Measurements from ENCODE around the gene CCM2. TPM values are rescaled to one million over a fixed set of nuclear protein-coding genes. Genes with fewer than 3 reads are reported as not detected.

Gene CCM2
- total and polyA plus RNA-seq, 2 experiments from 2014 or later = 24.9 to 40.1 TPM

- Histone ChIP-seq H2AFZ (no peak overlapping the region), H4K20me1 (replicated peaks; ENCODE audit: insufficient read depth) (no peaks in the 10 kb centered on the region), H3K9me2 (ENCODE audit: insufficient read depth) (no peaks in the 10 kb centered on the region), H3K79me2 (replicated peaks; ENCODE audit: insufficient read depth) (no peaks in the 10 kb centered on the region), H3K4me1 (ENCODE audit: insufficient read depth) (no peaks in the 10 kb centered on the region; the same call in 1 of the 2 replicates), H3K4me2 (no peak overlapping the region), H3K27me3 (ENCODE audit: insufficient read depth) (peaks cover 3% of the 10 kb centered on the region; the same call in 1 of the 2 replicates), H3F3A (replicated peaks; ENCODE audit: low read depth) (0 out of 2 replicates have a peak, but pooled peaks cover 2% of the 10 kb centered on the region), H3K27ac (ENCODE audit: low read depth) (no peak overlapping the region), H3K4me3 (no peak overlapping the region), H3K36me3 (ENCODE audit: insufficient read depth) (no peaks in the 10 kb centered on the region)
- Mint-ChIP-seq H3K27me3 (ENCODE audit: insufficient read depth, low read depth, poor library complexity) (no peaks in the 10 kb centered on the region), H3K9me3 (no peaks in the 10 kb centered on the region; the same call in 2 of the 3 replicates), H3K27ac (no peak overlapping the region), H3K4me3 (no peak overlapping the region), H3K36me3 (ENCODE audit: low read depth) (no peaks in the 10 kb centered on the region), H3K4me1 (peaks cover 3% of the 10 kb centered on the region; the same call in 2 of the 3 replicates)
- no peak for ATAC-seq
- TF ChIP-seq ZNF331 (CRISPR knock-in tag; IDR thresholded peaks at IDR 0.05; ENCODE audit: low read depth) = no peak
- TF ChIP-seq NANOG (IDR thresholded peaks at IDR 0.05; ENCODE audit: borderline replicate concordance) = no peak
- TF ChIP-seq CREB1 (CRISPR knock-in tag; IDR thresholded peaks at IDR 0.05; ENCODE audit: low read depth) = no peak
- TF ChIP-seq STAT1 (IDR thresholded peaks at IDR 0.05; ENCODE audit: unreplicated experiment) = no peak
- TF ChIP-seq EZH2 (IDR thresholded peaks at IDR 0.05; ENCODE audit: low read depth, unreplicated experiment) = no peak
- DNase-seq (ENCODE audit: low spot score) = no peak
These were observed 117.6 kb downstream of the CCM2 start for GRCh38 chr7:45117582-45117981.

- Mint-ChIP-seq H3K4me1 (peaks cover under 1% of the 10 kb centered on the region; the same call in 2 of the 3 replicates), H3K36me3 (ENCODE audit: low read depth) (no peaks in the 10 kb centered on the region), H3K4me3 (no peak overlapping the region), H3K9me3 (no peaks in the 10 kb centered on the region; the same call in 2 of the 3 replicates), H3K27ac (no peak overlapping the region), H3K27me3 (ENCODE audit: insufficient read depth, low read depth, poor library complexity) (no peaks in the 10 kb centered on the region)
- no peak for DNase-seq (ENCODE audit: low spot score)
- Histone ChIP-seq H3K27ac (ENCODE audit: low read depth) (no peak overlapping the region), H3K27me3 (ENCODE audit: insufficient read depth) (peaks cover 3% of the 10 kb centered on the region; the same call in 1 of the 2 replicates), H3K36me3 (ENCODE audit: insufficient read depth) (no peaks in the 10 kb centered on the region), H3K4me3 (no peak overlapping the region), H2AFZ (no peak overlapping the region), H3K9me2 (ENCODE audit: insufficient read depth) (no peaks in the 10 kb centered on the region), H3K4me2 (no peak overlapping the region), H3F3A (replicated peaks; ENCODE audit: low read depth) (no peaks in the 10 kb centered on the region), H4K20me1 (replicated peaks; ENCODE audit: insufficient read depth) (no peaks in the 10 kb centered on the region), H3K79me2 (replicated peaks; ENCODE audit: insufficient read depth) (no peaks in the 10 kb centered on the region), H3K4me1 (ENCODE audit: insufficient read depth) (no peaks in the 10 kb centered on the region; the same call in 1 of the 2 replicates)
- ATAC-seq = no peak
- TF ChIP-seq EZH2phosphoT487 (IDR thresholded peaks at IDR 0.05; ENCODE audit: unreplicated experiment) (no peak), STAT1 (IDR thresholded peaks at IDR 0.05; ENCODE audit: unreplicated experiment) (no peak), ZNF331 (CRISPR knock-in tag; IDR thresholded peaks at IDR 0.05; ENCODE audit: low read depth) (no peak), CTCF (conservative IDR thresholded peaks at IDR 0.05; ENCODE audit: low read depth in 2 of 2) (no peak), ETS1 (IDR thresholded peaks at IDR 0.05) (no peak), CREB1 (CRISPR knock-in tag; IDR thresholded peaks at IDR 0.05; ENCODE audit: low read depth) (no peak), JUNB (IDR thresholded peaks at IDR 0.05; ENCODE audit: unreplicated experiment) (no peak), POLR2AphosphoS5 (IDR thresholded peaks at IDR 0.05; ENCODE audit: low read depth) (no peak), ZNF462 (CRISPR knock-in tag; IDR thresholded peaks at IDR 0.05) (no peak), ZNF114 (CRISPR knock-in tag; IDR thresholded peaks at IDR 0.05) (no peak), EZH2 (IDR thresholded peaks at IDR 0.05; ENCODE audit: low read depth, unreplicated experiment) (no peak), NANOG (IDR thresholded peaks at IDR 0.05; ENCODE audit: borderline replicate concordance) (no peak)
These were observed 118.3 kb downstream of the CCM2 start for GRCh38 chr7:45118292-45118691.

Data from GM23338 (cell line).